ENCODE measurements around the gene WDR37.

The WDR37 gene

GRCh38 chr10:1109795-1110673 lies 53.8 kb downstream of the WDR37 start:
- DNase-seq: peak; percentile 81

GRCh38 chr10:1110674-1111119 lies 54.5 kb downstream of the WDR37 start:
- DNase-seq: no peak

- DNase-seq: no peak
These were observed 58.1 kb downstream of the WDR37 start for GRCh38 chr10:1114315-1114714.

- no peak for DNase-seq
These were observed 58.8 kb downstream of the WDR37 start for GRCh38 chr10:1114719-1115606.

GRCh38 chr10:1115607-1115955 lies 59.4 kb downstream of the WDR37 start:
- DNase-seq: no peak

GRCh38 chr10:1116051-1116450 lies 59.9 kb downstream of the WDR37 start:
- DNase-seq: no peak

- no peak for DNase-seq
These were observed 60.6 kb downstream of the WDR37 start for GRCh38 chr10:1116696-1117280.

- peak; percentile 21 for DNase-seq
These were observed 61.5 kb downstream of the WDR37 start for GRCh38 chr10:1117651-1118050.

GRCh38 chr10:1118318-1118717 lies 62.1 kb downstream of the WDR37 start:
- DNase-seq: peak; percentile 8

- no peak for DNase-seq
These were observed 62.8 kb downstream of the WDR37 start for GRCh38 chr10:1119027-1119426.

GRCh38 chr10:1119501-1119900 lies 63.3 kb downstream of the WDR37 start:
- DNase-seq: no peak

GRCh38 chr10:1120306-1120705 lies 64.1 kb downstream of the WDR37 start:
- DNase-seq: no peak

GRCh38 chr10:1120801-1121211 lies 64.6 kb downstream of the WDR37 start:
- no peak for DNase-seq

GRCh38 chr10:1121271-1121970 lies 65.2 kb downstream of the WDR37 start:
- DNase-seq: no peak

GRCh38 chr10:1122349-1122748 lies 66.2 kb downstream of the WDR37 start:
- DNase-seq: no peak

GRCh38 chr10:1123198-1123597 lies 67.0 kb downstream of the WDR37 start:
- no peak for DNase-seq

- DNase-seq: no peak
These were observed 67.8 kb downstream of the WDR37 start for GRCh38 chr10:1123972-1124371.

- no peak for DNase-seq
These were observed 68.6 kb downstream of the WDR37 start for GRCh38 chr10:1124796-1125195.

GRCh38 chr10:1126461-1126860 lies 70.3 kb downstream of the WDR37 start:
- no peak for DNase-seq

GRCh38 chr10:1127629-1128028 lies 71.4 kb downstream of the WDR37 start:
- no peak for DNase-seq

GRCh38 chr10:1128115-1128514 lies 71.9 kb downstream of the WDR37 start:
- no peak for DNase-seq

- no peak for DNase-seq
These were observed 72.5 kb downstream of the WDR37 start for GRCh38 chr10:1128649-1129048.

- DNase-seq: no peak
These were observed 74.0 kb downstream of the WDR37 start for GRCh38 chr10:1130226-1130625.

Data from CD4-positive, alpha-beta T cell treated with Interleukin-6 for 4 hours (primary cell).